CD4-positive, alpha-beta T cell treated with Interleukin-21 for 1 hour (primary cell): ENCODE data around the gene ANKRD17.
A peak's percentile ranks its signal among the peaks of the same experiment; 100 is the strongest.

Source experiments
- DNase-seq: peaks from one replicate; pipeline ENCODE4 v3.0.0-alpha.2; 2020

The ANKRD17 gene

DNA sequence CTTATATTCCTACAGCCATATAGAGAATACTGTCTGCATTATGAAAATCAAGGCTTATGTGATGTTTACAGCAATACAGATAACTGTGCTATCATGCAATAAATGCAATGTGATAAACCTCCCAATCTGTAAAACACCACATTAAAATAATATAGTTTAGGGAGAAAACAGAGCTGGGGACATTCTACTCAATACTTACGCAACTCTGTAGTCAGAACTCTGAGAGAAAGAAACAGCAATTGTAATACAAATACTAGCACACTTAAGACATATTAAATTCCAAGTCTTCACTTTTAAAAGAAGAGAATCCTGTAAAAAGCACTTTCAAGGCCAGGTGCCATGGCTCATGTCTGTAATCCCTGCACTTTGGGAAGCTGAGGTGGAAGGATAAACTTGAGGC is 61.4 kb downstream of the ANKRD17 start:
- no peak for DNase-seq

DNA sequence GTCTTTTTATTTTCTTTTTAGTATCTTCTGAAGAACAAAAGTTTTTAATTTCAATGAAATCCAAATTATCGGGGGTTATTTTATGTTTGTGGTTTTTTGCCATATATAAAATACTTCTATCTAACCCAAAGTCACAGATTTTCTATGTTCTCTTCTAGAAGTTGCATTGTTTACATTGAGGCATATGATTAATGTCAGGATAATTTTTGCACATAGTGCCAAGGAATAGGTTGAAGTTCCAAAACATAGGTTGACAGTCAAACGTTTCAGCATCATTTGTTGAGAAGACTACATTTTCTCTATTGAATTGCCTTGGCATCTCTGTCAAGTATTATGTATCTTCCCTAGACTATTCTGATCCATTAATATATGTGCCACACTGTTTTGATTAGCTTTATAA is 64.5 kb downstream of the ANKRD17 start:
- DNase-seq, result no peak

DNA sequence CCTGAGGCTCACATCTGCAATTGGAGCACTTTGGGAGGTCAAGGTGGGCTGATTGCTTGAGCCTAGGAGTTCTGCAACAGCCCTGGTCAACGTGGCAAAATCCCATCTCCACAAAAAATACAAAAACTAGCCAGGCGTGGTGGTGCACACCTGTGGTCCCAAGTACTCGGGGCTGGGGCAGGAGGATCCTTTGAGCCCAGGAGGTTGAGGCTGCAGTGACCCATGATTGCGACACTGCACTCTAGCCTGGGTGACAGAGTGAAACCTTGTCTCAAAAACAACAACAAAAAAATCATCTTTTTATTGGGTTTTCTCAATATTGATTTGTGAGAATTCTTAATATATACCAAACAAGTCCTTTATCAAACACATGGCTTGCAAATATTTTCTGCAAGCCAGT is 64.9 kb downstream of the ANKRD17 start:
- no peak for DNase-seq

DNA sequence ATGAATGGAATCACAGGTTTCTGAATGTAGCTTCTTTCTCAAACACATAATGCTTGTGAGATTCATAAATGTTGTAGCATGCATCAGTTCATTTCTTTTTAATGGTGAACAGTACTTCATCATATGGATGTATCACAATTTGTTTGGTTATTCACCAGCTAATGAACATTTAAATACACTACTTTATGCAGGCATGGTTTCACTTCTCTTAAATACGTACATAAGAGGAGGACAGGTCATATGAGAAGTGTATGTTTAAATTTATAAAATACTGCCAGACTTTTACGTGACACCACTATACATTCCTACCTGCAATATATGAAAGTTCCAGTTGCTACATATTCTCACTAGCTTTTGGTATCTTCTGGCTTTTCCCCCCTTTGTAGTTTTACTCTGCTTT is 65.4 kb downstream of the ANKRD17 start:
- no peak for DNase-seq

DNA sequence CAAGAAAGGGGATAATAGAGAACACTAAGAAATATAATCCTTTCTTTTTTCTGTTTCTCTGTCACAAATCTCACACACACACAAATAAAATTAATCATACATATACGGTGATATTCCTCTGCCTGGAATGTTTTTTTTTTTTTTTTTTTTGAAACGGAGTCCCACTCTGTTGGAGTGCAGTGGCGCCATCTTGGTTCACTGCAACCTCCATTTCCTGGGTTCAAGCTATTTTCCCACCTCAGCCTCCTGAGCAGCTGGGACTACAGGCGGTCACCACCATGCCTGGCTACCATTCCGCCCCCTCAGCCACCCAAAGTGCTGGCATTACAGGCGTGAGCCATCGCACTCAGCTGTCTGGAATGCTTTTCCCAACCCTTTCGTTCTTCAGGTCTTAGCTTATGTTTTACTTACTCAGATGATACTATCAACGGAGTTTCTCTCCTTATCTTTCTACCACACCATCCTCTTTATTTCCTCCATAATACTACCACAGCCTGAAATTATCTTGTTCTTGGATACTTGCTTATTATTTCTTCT is 69.3 kb downstream of the ANKRD17 start:
- DNase-seq, result no peak

DNA sequence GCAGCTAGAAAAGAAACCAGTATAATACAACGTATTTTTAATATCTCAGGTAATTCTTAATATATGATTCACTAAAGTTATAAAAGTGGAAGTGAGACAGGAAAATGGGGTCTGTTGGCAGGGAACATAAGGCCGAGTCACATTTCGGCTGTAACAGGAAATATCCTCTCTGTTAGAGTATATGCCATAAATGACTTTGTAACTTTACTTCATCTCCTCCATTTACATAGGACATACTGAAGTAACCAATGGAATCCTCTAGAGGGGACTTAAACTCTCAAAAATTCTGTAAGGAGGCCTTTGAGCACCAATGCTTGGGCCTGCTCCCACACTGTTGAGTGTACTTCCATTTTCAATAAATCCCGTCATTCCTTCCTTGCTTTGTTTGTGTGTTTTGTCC is 71.3 kb downstream of the ANKRD17 start:
- DNase-seq, result no peak

DNA sequence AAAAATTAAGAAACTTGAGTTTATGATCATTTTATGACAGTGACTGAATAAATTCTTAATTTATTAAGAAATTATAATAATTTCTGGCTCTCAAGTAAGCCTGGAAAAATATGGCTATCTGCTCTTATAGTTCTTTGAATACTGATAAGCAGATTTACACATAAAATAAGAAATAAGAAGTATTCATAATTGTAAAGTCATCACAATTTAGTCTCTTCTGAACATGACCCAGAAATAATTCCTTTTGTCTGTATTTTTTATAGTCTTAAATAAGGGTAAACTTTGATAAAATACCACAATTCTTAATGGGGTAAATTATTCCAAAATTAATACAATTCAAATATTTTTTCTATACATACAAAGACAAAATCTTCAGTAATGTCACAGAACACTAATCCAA is 72.7 kb downstream of the ANKRD17 start:
- no peak for DNase-seq

DNA sequence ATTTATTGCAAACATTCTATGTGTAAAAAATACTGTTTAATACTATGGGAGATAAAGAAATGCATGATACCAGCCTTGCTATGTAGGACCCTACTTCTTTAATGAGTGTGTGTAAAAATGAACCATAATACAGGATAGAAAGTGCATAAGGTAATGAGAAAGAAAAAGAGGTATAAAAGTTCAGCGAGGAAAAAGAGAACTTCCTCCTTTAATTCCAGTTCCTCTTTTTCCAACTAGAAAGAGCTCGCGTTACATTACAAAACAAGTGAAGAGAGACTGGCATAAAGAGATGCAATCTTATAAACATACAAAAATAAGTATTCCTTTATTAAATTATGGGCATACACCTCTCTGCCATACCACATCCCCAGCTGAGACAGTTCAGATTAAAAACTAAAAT is 77.4 kb downstream of the ANKRD17 start:
- DNase-seq, result no peak

DNA sequence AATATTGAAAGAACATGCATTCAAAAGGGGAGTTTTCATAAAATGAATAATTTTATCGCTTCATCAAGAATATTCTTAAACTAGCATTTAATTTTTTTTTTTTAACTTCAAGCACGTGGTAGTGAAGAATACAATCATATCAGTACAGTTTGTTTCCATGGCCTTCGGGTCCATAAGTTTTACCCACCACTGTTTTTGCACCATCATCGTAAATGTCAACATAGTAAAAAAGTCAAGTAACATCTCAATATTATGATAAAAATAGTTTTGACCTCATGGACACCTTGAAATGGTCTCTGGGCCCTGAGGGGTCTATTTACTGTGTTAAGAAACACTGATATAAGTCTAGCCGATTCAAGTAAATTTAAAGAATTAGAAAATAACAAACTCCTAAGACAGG is 80.2 kb downstream of the ANKRD17 start:
- no peak for DNase-seq

DNA sequence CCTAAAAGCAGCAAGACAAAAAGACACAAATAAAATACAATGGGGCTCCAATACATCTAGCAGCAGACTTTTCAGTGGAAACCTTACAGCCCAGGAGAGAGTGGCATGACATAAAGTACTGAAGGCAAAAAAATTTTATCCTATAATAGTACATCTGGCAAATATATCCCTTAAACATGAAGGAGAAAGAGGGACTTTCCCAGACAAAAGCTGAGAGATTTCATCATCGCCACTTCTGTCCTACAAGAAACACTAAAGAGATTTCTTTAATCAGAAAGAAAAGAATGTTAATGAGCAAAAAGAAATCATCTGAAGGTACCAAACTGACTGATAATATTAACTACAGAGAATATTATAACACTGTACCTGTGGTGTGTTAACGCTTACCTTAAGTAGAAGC is 86.4 kb downstream of the ANKRD17 start:
- no peak for DNase-seq

DNA sequence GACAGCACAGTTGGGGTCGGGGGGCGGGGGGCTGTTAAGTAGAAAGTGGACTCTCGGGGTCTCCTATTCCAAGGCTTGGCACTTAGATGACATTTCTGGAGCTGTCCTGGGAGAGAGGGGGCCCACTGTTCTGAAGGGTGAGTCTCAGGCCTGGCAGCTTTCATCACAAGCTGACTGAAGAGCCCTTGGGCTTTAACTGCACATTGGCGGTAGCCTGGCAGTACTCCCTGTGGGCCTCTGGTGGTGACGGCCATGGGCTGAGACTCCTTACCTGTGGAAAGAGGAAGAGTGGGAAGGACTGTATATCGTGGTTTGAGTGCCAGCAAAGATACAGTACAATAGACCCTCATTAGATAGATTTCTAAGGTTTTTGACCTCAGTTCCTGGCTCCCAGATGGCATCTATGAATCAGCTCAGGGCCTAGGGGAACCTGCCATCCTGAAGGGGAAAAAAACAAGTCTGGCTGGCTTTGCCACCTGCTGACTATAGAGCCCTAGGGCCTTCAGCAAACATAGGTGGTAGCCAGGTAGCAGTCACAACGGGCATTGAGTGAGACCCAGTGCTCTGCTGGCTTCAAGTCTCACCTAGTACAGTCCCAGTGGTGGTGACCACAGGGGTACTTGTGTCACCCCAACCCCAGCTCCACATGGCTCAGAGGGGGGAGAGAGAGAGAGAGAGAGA is 87.9 kb downstream of the ANKRD17 start:
- no peak for DNase-seq

DNA sequence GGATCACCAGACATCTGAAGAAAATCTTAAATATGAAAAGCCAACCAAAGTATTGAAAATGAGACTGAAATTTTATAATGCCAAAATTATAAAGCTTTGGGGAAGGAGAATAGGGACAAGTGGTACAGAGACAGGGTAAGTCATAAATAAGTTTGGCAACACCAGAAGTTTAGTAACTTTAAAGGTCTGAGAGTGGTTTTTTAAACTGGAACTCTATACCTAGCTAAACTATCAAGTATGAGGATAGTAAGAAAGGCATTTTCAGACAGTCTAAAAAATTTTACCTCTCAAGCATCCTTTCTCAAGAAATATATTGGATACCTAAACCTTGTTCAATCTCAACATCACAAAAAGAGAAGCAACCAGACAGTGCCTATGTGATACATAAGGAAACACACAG is 92.4 kb downstream of the ANKRD17 start:
- DNase-seq, result no peak

DNA sequence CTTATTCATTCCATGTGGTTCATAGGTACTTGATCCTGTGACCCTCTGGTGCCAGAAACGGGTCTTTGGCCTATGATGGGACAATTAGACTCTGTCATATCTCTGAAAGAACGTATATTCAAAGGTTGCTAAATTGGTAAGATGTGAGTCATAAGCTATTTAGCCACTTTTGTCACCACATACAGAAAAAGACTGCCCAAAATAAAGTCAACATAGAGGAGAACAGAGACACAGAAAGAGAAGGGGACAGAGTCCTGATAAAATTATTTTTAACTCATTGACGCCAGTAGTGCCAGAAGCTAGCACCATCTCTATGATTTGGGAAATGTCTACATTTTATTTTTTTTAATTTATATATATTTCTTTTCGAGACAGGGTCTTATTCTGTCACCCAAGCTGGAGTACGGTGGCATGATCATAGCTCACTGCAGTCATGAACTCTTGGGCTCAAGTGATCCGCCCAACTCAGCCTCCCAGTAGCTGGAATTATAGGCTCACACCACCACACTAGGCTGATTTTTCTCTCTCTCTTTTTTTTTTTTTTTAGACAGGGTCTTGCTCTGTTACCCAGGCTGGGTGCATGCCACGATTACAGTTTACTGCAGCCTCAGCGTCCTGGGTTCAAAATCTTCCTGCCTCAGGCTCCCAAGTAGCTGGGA is 96.9 kb downstream of the ANKRD17 start:
- DNase-seq, result no peak

DNA sequence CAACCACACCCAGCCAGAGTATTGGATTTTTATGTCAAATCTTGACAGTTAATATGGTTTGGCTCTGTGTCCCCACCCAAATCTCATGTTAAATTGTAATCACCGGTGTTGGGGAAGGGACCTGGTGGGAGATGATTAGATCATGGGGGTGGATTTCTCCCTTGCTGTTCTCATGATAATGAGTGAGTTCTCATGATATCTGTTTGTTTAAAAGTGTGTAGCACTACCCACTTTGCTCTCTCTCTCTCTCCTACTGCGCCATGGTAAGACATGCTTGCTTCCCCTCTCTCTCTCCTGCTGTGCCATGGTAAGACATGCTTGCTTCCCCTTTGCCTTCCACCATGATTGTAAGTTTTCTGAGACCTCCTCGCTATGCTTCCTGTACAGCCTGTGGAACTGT is 102.2 kb downstream of the ANKRD17 start:
- DNase-seq, result no peak

DNA sequence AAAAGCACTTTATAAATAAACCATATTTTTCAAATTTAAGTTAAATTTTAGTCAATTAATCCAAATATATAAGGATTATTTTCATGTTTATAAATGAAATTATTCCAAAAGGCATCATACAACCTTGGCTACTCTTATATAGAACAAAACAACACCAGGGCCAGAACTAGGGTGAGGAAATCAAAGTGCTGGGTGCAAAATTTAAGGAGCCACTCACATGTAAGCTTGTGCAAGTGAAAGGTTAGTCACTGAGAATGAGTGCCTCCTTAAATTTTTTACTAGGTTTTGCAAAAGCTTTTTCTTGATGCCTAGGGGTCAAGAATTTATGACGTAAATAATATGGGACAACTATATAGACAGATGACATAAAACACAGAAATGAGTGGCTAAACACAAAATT is 105.7 kb downstream of the ANKRD17 start:
- no peak for DNase-seq

DNA sequence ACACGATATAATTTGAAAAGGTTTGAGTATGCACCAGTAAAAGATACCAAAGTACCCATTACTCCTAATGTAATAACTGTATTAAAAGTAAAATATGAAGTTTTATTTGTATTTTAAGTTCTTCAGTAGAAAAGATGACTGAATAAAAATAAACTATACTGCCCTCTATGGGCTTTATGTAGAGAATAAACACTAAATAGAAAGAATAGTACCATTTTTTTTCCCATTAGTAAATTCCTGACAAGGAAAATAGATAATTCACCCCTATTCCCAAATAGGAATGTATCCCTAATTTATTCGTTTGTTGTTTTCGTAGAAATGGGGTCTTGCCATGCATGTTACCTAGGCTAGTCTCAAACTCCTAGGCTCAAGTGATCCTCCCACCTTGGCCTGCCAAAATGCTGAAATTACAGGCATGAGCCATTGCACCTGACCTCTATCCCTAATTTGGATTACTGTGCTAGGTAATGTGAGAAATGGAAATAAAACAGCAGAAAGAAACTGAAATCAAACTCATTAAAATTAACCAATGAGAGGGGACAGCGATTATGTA is 115.5 kb downstream of the ANKRD17 start:
- no peak for DNase-seq

DNA sequence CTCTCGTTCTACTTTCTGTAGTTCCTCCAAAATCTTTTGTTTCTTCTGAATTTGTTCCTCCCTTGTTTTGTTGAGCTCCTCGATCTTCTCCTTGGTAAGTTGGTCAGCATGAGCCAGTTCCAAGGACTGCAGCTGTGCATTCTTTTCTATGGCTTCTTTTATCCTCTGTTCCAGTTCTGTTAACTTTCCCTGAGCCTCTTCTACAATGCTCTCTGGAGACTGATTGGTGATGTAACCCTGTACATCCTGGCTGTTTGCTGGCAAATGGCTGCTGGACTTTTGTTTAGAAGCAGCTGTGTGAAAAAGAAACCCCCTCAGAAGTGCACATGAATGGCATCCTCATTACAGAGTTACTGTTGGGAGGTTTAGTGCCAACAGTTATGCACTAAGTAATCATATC is 118.6 kb downstream of the ANKRD17 start:
- no peak for DNase-seq

DNA sequence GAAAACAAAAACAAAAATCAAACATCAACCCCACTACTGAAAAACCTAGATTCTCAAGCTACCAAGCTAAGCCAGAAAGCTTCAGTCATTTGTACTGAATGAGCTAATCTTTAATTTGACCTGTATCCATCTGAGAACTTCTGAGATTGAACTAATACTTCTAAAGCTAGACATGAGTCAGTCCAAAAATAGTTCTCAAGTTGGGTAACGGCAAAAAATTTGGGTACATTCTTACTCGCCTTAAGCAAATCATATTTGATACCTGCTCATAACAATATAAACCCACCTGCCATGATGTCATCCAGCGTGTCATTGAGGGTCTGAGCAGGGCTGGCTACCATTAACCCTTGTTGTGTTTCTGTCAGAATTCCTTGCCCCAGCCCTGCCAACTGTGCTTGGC is 119.4 kb downstream of the ANKRD17 start:
- DNase-seq, result no peak

DNA sequence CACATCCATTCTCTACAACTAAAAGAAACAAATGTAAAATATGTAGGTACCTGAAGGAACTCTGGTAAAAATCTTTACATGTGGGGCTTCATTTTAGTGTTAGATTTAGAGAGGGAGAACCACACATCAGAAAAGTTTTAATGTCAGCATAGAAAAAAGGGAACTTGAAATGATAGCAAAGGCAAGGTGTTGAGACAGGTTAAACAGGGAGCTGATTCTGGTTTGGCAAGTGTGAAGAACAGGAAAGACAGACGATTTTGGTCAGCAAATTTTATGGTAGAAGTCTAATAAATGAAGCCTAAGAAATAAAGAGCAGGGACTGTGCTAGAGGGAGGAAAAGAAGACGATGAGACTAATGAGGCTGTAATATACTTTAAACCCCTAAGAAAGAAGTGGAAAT is 121.5 kb downstream of the ANKRD17 start:
- no peak for DNase-seq

DNA sequence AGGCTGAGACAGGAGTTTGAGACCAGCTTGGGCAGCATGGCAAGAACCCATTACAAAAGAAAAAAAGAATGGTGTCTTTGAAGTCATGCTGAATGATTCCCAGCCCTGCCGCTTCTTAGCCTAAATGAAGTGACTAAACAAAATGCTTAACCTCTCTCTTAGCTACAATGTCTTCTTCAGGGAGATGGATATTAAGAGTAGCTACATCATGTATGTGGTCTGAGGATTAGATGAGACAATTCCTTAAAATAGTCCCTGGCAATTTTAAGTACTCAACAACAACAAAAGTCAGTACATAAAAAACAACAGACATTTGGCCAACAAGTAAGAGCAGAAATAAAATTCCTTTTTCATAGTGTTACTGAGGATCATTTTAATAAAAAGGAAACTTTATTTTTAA is 124.8 kb downstream of the ANKRD17 start:
- no peak for DNase-seq

DNA sequence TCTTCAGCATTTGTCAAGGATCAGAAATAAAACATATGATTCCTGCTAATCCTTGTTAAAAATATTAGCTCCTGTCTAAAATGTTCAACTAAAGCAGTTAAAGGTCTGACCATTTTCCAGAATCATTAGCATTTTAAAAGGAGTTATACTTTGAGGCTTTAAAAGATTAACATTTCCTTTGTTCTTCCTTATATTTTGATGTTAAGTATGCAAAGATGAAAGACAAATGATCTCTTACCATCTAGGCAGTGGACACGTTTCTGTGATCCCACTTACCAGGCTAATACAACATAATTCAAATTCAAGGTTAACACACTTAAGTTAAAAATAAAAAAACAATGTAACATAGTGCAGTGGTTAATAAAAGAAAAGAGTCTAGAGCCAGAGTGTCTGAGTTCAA is 127.3 kb downstream of the ANKRD17 start:
- no peak for DNase-seq

DNA sequence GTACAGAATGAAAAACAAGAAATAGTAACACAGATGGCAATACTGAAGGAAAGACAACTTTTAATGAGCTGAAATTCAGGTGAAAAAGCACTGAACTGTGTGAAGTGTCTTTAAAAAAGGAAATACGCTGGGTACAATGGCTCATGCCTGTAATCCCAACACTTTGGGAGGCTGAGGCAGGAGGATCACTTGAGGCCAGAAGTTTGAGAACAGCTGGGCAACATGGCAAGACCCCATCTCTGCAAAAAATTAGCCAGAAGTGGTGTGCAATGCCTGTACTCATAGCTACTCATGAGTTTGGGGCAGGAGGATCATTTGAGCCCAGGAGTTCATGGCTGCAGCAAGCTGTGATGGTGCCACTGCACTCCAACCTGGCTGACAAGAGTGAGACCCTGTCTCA is 129.3 kb downstream of the ANKRD17 start:
- DNase-seq, result no peak

DNA sequence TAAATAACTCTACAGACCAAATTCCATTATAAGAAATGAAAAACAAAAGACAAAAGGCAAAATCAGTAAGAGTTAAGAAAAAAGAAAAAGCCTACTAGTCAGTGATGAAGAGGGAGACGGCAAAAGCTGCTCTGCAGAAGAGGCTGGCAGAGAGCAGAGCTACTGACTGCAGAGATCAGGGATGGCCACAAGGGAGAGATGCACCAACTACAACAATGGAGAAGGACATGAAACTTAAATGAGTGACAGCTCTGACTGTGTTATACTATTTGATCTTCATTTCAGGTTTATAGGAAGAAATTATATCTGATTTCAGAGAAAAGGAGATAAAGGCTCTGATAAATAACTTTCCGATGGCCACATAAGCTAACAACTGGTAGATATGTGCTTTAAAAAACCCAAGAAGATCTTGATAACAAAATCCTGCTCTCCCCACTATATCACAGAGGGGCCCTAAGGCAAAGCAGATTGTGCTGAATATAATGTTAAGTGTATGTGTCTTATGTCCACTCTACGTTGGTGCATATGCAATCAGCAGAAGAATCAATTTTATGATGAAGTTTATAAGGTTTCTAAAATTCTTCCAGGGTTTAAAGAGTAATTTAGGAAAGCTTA is 130.7 kb downstream of the ANKRD17 start:
- peak; percentile 29 for DNase-seq

DNA sequence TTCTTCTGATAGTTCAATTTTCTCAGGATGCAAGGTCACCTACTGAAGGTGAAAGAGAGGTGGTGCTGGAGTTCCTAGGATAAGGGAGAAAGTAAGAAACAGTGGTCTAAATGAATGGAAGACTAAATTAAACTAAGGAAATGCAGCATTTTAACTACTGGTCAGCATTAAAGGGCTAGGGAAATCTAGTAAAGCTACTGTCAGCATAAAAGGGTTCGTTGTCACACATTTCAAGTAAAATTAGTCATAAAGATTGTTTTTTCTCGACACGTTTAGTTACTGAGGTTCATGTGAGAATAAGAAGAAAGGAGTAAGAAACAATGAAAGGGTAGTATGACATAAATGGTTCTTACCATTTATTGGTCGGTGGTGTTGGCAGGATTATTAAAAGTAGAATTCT is 149.1 kb downstream of the ANKRD17 start:
- no peak for DNase-seq
